Ectodermal cell (in vitro differentiated cells): Measurements from ENCODE around the gene SRPK2.

ENCODE experiments used
- H3K27ac ChIP-seq: 2 replicates; pipeline ENCODE4 v1.7.0; 2013; ENCODE audit warnings: mild to moderate bottlenecking, low read depth, low read length; ENCODE audit not compliant: insufficient read depth, poor library complexity, severe bottlenecking
- H3K27me3 ChIP-seq: 2 replicates; pipeline ENCODE4 v1.7.0; 2013; ENCODE audit warnings: mild to moderate bottlenecking, low read length; ENCODE audit not compliant: insufficient read depth, control insufficient read depth, poor library complexity, severe bottlenecking
- H3K36me3 ChIP-seq: one replicate; pipeline ENCODE4 v1.7.0; 2013; ENCODE audit warnings: low read length; ENCODE audit not compliant: control insufficient read depth, insufficient read depth
- H3K4me1 ChIP-seq: one replicate; pipeline ENCODE4 v1.7.0; 2013; ENCODE audit warnings: low read length; ENCODE audit not compliant: control insufficient read depth, insufficient read depth
- H3K4me3 ChIP-seq: 2 replicates; pipeline ENCODE4 v1.7.0; 2013; ENCODE audit warnings: low read depth, low read length, control low read depth; ENCODE audit not compliant: insufficient read depth
- H3K9me3 ChIP-seq: 2 replicates; pipeline ENCODE4 v1.7.0; 2013; ENCODE audit warnings: mild to moderate bottlenecking, low read length, moderate library complexity; ENCODE audit not compliant: control insufficient read depth
- WGBS, 2 experiments: methylation state at CpG; one replicate each; pipeline ENCODE4 v1.1.7; 2013; ENCODE audit warnings: missing lambda C conversion rate in 2 of 2; 5-methylcytosine and 5-hydroxymethylcytosine counted together

SRPK2 gene

DNA sequence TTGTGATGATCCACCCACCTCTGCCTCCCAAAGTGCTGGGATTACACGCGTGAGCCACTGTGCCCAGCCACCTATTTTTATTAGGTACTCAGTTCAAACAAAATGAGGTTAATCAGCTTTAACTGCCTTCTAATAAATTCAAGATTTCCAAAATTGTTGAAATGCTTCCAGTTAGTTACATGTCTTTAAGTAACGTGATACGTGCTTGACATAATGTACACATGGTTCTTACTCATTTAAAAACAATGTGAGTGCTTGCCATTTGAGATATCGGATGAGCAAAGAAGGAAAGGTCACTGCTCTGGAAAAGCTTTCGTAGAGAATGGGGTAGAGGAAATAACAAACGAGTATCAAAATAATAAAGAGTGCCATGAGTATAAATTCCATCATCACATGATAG, 291.1 kb downstream of the SRPK2 start:
- no peaks in the 10 kb centered on the region for H3K27me3 ChIP-seq
- H3K9me3 ChIP-seq: no peaks in the 10 kb centered on the region
- no peaks in the 10 kb centered on the region for H3K4me1 ChIP-seq
- no peak overlapping the region for H3K4me3 ChIP-seq
- 98 to 99% methylated on average over 6 to 7 of the region's 7 CpGs for WGBS, 2 experiments
- peaks cover 7% of the 10 kb centered on the region for H3K36me3 ChIP-seq
- H3K27ac ChIP-seq: peak overlapping the region; percentile 16

DNA sequence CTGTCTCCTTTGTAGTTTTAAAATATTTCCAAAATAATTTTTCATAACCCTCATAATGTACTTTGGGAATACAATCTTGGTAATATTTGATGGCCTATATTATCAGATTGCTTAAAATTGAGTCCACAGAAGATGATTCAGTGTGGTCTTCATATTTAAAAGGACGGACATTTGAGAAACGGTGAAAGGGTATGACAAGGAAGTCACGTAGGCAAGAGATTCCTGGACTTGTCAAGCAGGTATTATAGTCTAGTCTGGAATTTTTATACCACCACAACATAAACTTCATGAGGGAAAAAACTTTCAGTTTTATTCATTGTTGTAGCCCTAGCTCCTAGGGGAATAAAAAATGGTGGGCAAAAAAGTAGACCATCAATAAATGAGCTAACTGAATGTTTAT, 292.4 kb downstream of the SRPK2 start:
- peaks cover 5% of the 10 kb centered on the region for H3K36me3 ChIP-seq
- H3K27ac ChIP-seq: no peak overlapping the region
- no peaks in the 10 kb centered on the region for H3K4me1 ChIP-seq
- no peak overlapping the region for H3K4me3 ChIP-seq
- no peaks in the 10 kb centered on the region for H3K9me3 ChIP-seq
- H3K27me3 ChIP-seq: no peaks in the 10 kb centered on the region
- WGBS, 2 experiments: 89 to 99% methylated on average over 2 to 3 of the region's 3 CpGs

DNA sequence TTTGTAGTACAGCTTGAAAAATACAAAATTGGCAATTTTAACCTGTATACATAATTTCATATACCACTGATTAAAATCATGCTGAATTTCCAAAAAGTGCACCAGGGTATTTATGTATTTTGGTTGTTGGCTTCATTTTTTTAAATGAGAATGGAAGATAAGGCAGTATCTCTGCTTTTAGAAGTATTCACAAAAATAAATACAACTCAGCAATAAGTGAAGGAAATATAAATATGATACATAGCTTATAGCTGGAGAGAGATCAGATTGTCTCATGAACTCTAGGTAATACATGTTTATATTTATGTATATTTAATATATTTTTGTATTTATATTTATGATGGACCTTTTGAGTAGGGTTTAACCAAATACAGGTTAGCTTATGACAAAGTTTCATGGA, 293.8 kb downstream of the SRPK2 start:
- Histone ChIP-seq H3K4me1 (no peaks in the 10 kb centered on the region), H3K9me3 (no peaks in the 10 kb centered on the region), H3K4me3 (no peak overlapping the region), H3K27ac (no peak overlapping the region), H3K36me3 (peaks cover 7% of the 10 kb centered on the region), H3K27me3 (no peaks in the 10 kb centered on the region)

DNA sequence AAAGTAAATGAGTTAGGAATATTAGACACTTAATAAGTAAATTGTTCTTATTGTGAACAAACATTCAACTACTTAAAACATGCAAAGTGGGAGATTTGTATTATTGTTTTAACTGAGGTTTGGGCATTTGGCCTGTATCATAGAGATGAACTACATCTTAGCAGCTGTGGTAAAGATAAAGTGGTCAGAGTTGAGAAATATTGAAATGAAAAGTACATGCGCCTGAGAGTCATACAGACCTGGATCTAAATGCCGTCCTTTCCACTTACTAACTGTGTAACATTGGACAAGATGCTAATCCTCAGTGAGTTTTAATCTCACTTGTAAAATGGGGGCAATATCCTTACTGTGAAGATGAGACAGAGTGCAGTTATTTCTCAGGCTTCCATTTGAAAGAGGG, 300.3 kb downstream of the SRPK2 start:
- WGBS, 2 experiments: 95 to 100% methylated on average over 2 of the region's 2 CpGs

DNA sequence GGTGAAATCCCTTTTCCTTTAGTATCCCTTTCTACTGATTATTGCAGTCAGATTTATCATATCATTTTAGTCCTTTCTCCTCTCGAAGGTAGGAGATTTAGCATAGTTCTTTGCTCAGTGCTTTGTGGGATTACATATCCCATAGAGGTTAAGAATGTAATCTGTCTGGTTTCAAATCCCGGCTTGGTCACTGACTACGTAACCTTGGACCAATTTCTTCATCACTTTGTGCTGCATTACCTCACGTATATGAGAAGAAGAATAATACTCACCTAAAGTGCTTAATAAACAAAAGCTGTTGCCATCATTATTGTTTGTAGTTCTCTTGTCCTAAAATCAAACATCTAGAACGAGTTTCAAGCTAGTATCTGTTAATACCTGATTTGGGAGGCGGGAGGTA, 300.7 kb downstream of the SRPK2 start:
- H3K36me3 ChIP-seq: peaks cover 25% of the 10 kb centered on the region
- no peaks in the 10 kb centered on the region for H3K4me1 ChIP-seq
- H3K9me3 ChIP-seq: no peaks in the 10 kb centered on the region
- WGBS, 2 experiments: 74 to 80% methylated on average over 6 of the region's 6 CpGs
- no peak overlapping the region for H3K27ac ChIP-seq
- no peak overlapping the region for H3K4me3 ChIP-seq
- H3K27me3 ChIP-seq: no peaks in the 10 kb centered on the region

More for the DNA sequence above, 300.3 kb downstream of the SRPK2 start:
- Histone ChIP-seq H3K27me3 (no peaks in the 10 kb centered on the region), H3K36me3 (peaks cover 24% of the 10 kb centered on the region), H3K4me3 (no peak overlapping the region), H3K27ac (no peak overlapping the region), H3K9me3 (no peaks in the 10 kb centered on the region), H3K4me1 (no peaks in the 10 kb centered on the region)

DNA sequence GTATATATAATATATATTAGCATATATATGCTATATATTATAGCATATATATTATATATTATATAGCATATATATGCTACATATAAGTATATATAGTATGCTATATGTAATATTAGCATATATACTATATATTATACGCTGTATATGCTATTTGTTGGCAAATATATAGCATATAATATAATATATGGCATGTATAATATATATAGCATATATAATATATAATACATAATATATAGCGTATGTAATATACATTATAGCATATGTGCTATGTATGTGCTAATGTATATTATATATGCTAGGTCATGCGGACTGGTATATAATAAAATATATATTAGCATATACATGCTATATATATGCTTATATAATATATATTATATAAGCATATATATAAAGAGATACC, 301.9 kb downstream of the SRPK2 start:
- Histone ChIP-seq H3K36me3 (peaks cover 32% of the 10 kb centered on the region), H3K9me3 (no peaks in the 10 kb centered on the region), H3K27me3 (no peaks in the 10 kb centered on the region), H3K27ac (no peak overlapping the region), H3K4me3 (no peak overlapping the region), H3K4me1 (no peaks in the 10 kb centered on the region)
- WGBS, 2 experiments: no CpG with 5 or more reads among the region's 3 CpGs

DNA sequence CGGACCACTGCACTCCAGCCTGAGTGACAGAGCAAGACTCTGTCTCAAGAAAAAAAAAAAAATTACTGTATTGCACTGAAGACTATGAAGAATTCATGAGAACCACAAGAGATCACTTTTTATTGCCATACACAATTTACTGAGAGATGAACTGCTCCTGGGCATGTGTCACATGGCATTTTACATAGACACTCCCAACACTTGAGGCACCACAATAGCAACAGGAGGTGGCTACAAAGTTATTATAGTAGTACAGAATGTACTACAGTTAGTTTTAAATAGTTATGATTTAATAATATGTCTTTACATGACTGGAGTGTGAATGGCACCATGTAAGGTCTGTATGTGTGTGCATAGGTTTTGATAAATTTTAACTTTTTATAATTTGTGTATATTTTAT, 304.1 kb downstream of the SRPK2 start:
- Histone ChIP-seq H3K36me3 (peaks cover 39% of the 10 kb centered on the region), H3K27ac (no peak overlapping the region), H3K9me3 (no peaks in the 10 kb centered on the region), H3K4me1 (no peaks in the 10 kb centered on the region), H3K4me3 (no peak overlapping the region), H3K27me3 (no peaks in the 10 kb centered on the region)
- 96 to 100% methylated on average over 1 of the region's 1 CpG for WGBS, 2 experiments

DNA sequence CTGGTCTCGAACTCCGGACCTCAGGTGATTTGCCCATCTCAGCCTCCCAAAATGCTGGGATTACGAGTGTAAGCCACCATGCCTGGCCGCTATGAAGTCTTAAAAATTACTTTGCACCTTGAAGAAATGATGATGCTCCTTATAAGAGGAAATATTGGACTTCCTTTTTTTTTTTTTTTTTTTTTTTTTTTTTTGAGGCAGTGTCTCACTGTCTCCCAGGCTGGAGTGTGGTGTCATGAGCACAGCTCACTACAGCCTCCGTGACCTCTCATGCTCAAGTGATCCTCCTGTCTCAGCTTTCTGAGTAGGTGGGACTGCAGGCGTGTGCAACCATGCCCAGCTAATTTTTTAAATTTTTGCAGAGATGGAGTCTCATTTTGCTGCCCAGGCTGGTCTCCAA, 309.4 kb downstream of the SRPK2 start:
- 94 to 96% methylated on average over 6 of the region's 6 CpGs for WGBS, 2 experiments
- H3K4me1 ChIP-seq: no peaks in the 10 kb centered on the region
- H3K36me3 ChIP-seq: peaks cover 69% of the 10 kb centered on the region
- H3K27me3 ChIP-seq: no peaks in the 10 kb centered on the region
- H3K27ac ChIP-seq: no peak overlapping the region
- no peaks in the 10 kb centered on the region for H3K9me3 ChIP-seq
- H3K4me3 ChIP-seq: no peak overlapping the region

DNA sequence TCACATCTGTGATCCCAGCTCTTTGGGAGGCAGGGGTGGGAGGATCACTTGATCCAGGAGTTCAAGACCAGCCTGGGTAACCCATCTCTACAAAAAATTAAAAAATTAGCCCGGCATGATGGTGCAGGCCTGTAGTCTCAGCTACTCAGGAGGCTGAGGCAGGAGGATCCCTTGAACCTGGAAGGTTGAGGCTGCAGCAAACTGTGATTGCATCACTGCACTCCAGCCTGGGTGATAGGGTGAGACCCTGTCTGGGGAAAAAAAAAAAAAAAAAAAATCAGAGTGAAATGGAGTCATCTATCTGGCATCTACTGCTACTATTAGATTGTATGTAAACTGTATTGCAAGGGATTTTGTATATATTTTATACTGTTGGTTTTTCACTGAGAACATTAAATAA, 315.6 kb downstream of the SRPK2 start:
- no peak overlapping the region for H3K27ac ChIP-seq
- 92 to 100% methylated on average over 1 of the region's 1 CpG for WGBS, 2 experiments
- peaks cover 39% of the 10 kb centered on the region for H3K36me3 ChIP-seq
- H3K4me3 ChIP-seq: no peak overlapping the region
- no peaks in the 10 kb centered on the region for H3K9me3 ChIP-seq
- H3K4me1 ChIP-seq: no peaks in the 10 kb centered on the region
- no peaks in the 10 kb centered on the region for H3K27me3 ChIP-seq

DNA sequence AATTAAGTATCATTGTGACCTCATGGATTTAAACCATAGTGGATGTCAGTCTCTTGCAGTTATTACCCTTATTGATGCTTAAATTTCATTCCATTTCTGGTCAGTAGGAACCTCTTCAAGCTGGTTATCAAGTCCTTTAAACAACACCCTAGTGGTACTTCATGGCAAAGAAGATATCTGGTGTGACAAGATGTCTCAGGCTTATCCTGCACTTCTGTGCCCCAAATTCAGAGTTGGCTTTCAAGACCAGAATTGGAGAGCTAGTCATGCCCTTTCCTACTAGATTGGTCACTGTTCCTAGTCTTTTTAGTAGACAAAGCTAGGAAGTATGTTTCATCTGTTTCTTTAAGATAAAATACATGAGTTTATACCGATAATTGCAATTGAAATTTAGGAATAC, 319.8 kb downstream of the SRPK2 start:
- Histone ChIP-seq H3K4me1 (no peaks in the 10 kb centered on the region), H3K4me3 (no peak overlapping the region), H3K27me3 (no peaks in the 10 kb centered on the region), H3K27ac (no peak overlapping the region), H3K9me3 (no peaks in the 10 kb centered on the region), H3K36me3 (peaks cover 18% of the 10 kb centered on the region)
- WGBS, 2 experiments: no CpG with 5 or more reads among the region's 1 CpG

DNA sequence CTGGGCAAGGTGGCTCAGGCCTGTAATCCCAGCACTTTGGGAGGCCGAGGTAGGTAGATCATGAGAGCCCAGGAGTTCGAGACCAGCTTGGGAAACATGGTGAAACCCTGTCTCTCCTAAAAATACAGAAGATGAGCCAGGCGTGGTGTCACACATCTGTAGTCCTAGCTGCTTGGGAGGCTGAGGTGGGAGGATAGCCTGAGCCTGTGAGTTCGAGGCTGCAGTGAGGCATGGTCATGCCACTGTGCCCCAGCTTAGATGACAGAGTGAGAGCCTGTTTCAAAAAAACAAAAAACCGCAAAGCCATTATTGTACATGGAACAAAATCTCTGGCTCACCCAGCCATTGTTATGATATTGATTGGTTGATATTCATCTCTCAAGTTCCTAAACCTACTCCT, 321.0 kb downstream of the SRPK2 start:
- Histone ChIP-seq H3K27ac (no peak overlapping the region), H3K4me1 (no peaks in the 10 kb centered on the region), H3K9me3 (no peaks in the 10 kb centered on the region), H3K4me3 (no peak overlapping the region), H3K27me3 (no peaks in the 10 kb centered on the region), H3K36me3 (peaks cover 28% of the 10 kb centered on the region)
- whole genome bisulfite sequencing, 2 experiments: 95 to 96% methylated on average over 5 of the region's 5 CpGs
